ENCODE results near the gene CCR5.

CCR5 gene

DNA sequence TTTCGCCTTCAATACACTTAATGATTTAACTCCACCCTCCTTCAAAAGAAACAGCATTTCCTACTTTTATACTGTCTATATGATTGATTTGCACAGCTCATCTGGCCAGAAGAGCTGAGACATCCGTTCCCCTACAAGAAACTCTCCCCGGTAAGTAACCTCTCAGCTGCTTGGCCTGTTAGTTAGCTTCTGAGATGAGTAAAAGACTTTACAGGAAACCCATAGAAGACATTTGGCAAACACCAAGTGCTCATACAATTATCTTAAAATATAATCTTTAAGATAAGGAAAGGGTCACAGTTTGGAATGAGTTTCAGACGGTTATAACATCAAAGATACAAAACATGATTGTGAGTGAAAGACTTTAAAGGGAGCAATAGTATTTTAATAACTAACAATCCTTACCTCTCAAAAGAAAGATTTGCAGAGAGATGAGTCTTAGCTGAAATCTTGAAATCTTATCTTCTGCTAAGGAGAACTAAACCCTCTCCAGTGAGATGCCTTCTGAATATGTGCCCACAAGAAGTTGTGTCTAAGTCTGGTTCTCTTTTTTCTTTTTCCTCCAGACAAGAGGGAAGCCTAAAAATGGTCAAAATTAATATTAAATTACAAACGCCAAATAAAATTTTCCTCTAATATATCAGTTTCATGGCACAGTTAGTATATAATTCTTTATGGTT is at the start of gene CCR5:
Gene CCR5, plus strand, starts transcription at position 108 of the 680 bp plus-strand sequence. CDS start 1,957 bp downstream, outside the sequence.
- in situ Hi-C loops (cut with HindIII; ENCODE audit: low sequenced_read_pairs), result loop anchor here (25.0 kb wide), 1 partner anchor 284 kb away; no protein-coding TSS in a partner anchor

DNA sequence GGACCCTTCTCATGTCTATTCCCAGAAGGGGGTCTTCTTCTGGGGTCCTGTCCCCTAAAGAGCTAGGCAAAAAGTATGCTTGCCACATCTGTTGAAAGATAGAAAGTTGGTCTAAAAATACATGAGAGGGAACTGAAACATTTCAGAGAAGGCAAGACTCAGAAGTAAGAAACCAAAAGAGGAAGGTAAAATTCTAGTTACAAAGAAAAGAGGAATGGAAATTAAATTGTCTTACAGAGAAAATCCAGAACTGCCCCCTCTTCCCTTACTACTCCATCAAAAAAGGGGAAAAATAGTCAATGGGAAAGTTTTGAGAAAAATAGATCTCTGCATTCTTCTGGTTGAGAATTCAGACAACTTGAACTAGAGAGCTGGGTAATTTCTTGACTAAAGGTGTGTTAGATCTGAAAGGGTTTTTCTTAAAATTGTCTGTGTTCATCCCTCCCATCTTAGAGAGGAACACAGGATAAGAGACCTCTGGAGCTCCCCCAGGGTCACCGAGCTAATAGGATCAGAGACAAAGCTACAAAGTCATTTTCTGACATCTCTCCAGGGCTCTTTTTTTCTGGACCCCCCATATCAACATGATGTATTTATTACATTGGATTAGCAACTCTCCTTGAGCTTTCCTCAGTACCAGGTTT is 49.2 kb upstream of the CCR5 start:
- in situ Hi-C loops (cut with HindIII; ENCODE audit: low sequenced_read_pairs), result no loop called here

DNA sequence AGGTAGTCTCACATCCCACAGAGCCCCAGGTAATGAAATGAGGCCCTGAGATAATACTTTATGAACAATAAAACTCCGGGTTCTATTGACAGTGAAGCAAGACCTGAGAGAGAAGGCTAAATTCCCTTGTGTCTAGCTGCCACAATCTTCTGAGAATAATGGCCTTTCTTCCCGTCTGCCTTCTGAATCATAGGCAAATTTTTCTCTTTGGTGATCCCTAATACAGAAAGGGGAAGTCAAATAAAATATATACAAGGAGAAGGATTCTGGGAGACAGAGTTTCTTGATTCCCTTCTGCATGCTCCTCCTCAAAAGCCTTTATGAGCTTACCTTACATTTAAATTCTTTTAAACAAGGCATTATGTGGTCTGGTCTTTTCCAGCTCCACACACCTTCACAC is 46.7 kb upstream of the CCR5 start:
- in situ Hi-C loops (cut with HindIII; ENCODE audit: low sequenced_read_pairs), result no loop called here

GRCh38 chr3:46325645-46326300 is 45.0 kb upstream of the CCR5 start:
- in situ Hi-C loops (cut with HindIII; ENCODE audit: low sequenced_read_pairs), result no loop called here

DNA sequence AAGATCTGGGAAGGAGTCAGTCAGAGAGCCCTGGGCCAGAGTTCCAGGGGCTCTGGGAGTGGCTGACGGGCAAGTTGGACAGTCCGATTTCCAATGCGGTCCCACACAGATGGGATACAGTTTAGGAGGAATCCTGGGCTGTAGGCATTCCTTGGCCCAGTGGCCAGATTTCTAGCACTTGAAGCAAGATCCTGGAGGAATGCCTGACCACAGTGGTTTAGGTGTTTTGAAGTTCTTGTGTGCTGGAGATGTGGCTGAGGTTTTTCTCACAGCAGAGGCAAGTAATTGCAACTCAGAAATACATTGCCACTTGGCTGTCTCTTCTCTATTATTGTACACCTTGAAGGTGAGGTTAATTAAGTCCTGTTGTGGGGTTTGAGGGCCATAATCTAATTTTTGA is 40.1 kb upstream of the CCR5 start:
- in situ Hi-C loops (cut with HindIII; ENCODE audit: low sequenced_read_pairs), result loop anchor here (5.0 kb wide), 1 partner anchor 52 kb away; no protein-coding TSS in a partner anchor

- in situ Hi-C loops (cut with HindIII; ENCODE audit: low sequenced_read_pairs), result loop anchor here (5.0 kb wide), 1 partner anchor 47 kb away; no protein-coding TSS in a partner anchor
Observed at GRCh38 chr3:46334741-46335478, 35.8 kb upstream of the CCR5 start.

DNA sequence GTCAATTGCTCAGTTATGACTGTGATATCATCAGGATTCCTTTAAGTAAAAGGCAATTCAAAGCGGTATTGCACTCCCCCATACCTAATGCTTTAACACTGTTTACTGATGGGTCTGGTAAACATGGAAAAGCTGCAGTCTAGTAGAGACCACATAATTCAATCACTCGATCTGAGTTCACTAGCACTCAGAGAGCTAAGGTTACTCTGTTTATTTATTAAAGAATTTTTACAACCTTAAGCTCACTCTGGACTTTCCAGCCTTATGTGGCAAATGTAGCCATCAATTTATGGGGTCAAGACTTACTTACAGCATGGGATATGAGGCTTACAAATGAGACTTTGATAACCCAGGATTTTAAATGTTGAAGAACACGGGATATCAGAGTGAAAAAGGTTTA is 35.2 kb upstream of the CCR5 start:
- in situ Hi-C loops (cut with HindIII; ENCODE audit: low sequenced_read_pairs), result no loop called here

DNA sequence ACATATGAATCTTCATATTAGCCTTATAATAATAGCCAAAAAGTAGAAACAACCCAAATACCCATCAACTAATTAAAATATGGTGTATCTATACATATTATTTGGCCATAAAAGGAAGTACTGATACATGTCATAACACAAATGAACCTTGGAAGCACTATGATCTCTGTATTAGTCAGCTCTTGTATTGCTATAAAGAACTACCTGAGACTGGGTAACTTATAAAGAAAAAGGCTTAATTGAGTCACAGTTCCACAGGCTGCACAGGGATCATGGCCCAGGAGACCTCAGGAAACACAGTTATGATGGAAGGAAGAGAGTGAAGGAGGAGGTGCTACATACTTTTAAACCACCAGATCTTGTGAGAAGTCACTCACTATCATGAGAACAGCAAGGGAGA is 32.8 kb upstream of the CCR5 start:
- in situ Hi-C loops (cut with HindIII; ENCODE audit: low sequenced_read_pairs), result no loop called here

DNA sequence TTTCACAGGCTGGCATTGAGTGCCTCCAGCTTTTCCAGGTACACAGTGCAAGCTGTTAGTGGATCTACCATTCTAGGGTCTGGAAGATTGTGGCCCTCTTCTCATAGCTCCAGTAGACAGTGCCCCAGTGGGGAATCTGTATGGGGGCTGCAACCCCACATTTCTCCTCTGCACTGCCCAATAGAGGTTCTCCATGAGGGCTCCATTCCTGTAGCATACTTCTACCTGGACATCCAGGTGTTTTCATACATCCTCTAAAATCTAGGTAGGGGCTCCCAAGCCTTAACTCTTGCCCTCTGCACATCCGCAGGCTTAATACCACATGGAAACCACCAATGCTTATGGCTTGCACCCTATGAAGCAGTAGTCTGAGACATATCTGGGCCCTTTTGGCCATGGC is 31.9 kb upstream of the CCR5 start:
- in situ Hi-C loops (cut with HindIII; ENCODE audit: low sequenced_read_pairs), result no loop called here

DNA sequence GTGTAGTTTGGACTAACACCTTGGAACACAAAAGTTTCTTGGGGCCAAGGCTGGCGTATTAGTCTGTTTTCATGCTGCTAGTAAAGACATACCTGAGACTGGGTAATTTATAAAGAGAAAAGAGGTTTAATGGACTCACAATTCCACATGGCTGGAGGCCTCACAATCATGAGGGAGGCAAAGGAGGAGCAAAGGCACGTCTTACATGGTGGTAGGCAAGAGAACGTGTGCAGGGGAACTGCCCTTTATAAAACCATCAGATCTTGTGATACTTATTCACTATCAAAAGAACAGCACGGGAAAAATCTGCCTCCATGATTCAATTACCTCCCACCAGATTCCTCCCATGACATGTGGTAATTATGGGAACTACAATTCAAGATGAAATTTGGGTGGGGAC is 26.3 kb upstream of the CCR5 start:
- in situ Hi-C loops (cut with HindIII; ENCODE audit: low sequenced_read_pairs), result no loop called here

GRCh38 chr3:46348823-46349482 is 21.8 kb upstream of the CCR5 start:
- in situ Hi-C loops (cut with HindIII; ENCODE audit: low sequenced_read_pairs), result no loop called here

DNA sequence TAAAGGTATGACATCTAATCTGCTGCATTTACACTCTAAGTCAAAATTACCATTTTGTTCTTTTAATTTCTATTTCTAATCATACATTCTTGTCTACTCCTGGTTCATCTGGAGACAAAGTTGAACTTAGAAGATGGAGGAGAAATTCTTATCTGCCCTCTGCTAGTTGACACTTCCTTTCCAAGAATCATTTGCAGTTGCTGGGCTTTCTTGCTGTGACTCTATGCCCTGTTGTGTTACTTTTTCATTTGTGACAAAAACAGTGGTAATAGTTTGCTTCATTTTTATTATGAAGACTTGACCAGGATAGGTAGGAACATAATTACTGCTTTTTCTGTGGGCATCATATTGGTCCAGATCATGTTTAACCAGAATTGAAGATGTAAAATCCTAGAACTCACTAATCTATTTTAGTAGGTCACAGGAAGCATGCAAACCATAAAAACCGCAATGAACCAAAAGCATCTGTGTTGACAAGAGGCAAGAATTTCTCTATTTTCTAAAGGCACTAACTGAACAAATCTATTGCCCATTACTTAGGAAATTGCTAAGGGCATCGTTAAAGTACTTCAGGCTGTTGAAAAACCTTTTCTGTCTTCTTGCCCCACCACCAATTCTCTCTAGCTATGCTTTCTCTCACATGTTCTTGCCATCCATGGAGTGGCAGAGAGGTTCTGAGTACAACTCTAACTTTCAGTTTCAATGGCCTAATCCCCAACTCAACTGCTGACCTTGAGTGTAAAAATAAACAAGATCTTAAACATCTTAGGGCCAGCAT is 21.1 kb upstream of the CCR5 start:
- in situ Hi-C loops (cut with HindIII; ENCODE audit: low sequenced_read_pairs), result loop anchor here (25.0 kb wide), 1 partner anchor 262 kb away; no protein-coding TSS in a partner anchor

DNA sequence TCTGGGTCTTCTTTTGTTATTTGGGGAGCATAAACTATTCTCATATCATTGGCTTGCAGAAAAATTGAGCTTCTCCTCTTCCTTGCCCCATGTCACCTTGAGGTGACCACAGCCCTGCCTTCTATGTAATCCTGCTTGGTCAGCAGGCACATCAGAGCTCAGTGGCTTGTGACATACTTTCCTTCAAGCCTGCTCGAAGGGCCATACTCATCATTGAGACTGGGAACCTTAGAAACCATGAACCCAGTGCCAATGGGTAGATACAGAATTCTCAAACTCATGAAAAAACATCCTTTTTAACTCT is 20.5 kb upstream of the CCR5 start:
- in situ Hi-C loops (cut with HindIII; ENCODE audit: low sequenced_read_pairs), result loop anchor here (25.0 kb wide), 1 partner anchor 263 kb away; no protein-coding TSS in a partner anchor

GRCh38 chr3:46351646-46352045 is 19.1 kb upstream of the CCR5 start:
- in situ Hi-C loops (cut with HindIII; ENCODE audit: low sequenced_read_pairs), result loop anchor here (25.0 kb wide), 1 partner anchor 264 kb away; no protein-coding TSS in a partner anchor

DNA sequence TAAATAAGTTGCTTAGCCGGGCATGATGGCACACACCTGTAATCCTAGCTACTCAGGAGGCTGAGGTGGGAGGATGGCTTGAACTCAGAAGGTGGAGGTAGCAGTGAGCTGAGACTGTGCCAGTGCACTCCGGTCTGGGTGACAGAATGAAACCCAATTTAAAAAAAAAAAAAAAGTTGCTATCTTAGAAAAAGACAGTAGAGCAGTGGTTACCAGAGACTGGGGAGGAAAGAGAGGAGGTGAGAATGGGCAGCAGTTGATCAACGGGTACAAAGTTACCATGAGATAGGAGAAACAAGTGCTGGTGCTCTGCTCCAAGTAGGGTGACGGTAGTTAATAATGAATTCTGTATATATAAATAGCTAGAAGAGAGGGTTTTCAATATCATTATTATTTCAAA is 17.7 kb upstream of the CCR5 start:
- in situ Hi-C loops (cut with HindIII; ENCODE audit: low sequenced_read_pairs), result loop anchor here (25.0 kb wide), 1 partner anchor 266 kb away; no protein-coding TSS in a partner anchor

- in situ Hi-C loops (cut with HindIII; ENCODE audit: low sequenced_read_pairs), result loop anchor here (25.0 kb wide), 1 partner anchor 267 kb away; no protein-coding TSS in a partner anchor
Observed at GRCh38 chr3:46353647-46354410, 16.9 kb upstream of the CCR5 start, which contains the start of gene CCR2. Gene CCR2 (plus strand): TSS chr3:46354111. CDS start chr3:46357528, 3,417 bp downstream.

DNA sequence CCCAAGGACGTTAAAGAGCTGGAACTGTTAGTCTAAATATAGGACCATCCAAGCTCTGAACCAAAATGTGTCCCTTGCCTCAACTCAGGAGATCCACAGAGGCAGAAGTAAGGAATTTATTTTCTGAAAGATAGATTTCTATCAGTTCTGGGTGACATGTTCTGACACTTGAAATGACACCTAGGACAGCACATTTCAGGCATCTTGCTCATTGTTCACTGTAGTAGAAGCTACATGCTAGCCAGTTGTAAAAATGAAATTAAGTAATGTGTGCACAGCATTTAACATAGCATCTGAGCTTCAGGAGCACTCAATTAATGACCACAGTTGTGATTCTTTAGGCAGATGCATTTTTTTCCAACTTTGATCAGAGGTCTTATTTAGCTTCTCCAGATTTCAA is 16.3 kb upstream of the CCR5 start:
- in situ Hi-C loops (cut with HindIII; ENCODE audit: low sequenced_read_pairs), result loop anchor here (25.0 kb wide), 1 partner anchor 267 kb away; no protein-coding TSS in a partner anchor

DNA sequence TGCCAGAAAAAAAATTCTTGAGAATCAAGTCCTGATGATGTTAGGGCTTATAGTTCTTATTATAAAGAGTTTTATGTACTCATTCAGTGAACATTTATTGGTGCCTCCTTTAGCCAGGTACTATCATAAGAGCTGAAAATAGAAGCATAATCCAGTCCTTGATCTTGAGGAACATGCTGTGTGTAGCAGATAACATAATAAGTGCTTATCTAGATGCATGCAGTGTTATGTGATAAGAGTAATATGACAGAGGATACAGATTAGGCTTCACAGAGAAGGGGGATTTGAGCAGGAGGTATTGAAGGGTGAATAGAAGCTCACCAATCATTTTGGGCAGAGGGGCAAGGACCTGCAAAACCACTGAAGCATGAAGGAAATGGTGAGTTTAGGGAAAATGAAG is 15.8 kb upstream of the CCR5 start:
- in situ Hi-C loops (cut with HindIII; ENCODE audit: low sequenced_read_pairs), result loop anchor here (25.0 kb wide), 1 partner anchor 268 kb away; no protein-coding TSS in a partner anchor

DNA sequence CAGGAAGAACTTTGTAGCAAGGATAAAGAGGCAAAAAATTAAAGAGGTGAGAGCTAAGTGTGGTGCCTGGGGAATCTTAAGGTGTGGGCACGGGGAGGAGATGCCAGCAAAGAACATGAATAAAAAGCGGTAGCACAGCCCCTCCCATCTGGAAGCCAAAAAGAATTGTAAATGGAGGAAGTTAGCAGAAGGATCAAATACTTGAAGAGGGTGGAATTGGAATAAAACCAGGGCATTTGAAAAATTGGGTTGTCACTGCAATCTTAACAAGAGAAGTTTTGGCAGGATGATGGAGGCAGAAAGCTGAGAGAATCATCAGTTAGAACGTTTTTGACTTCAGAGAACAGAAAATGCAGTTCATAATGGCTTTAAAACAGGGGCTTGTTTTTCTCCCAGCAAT is 14.5 kb upstream of the CCR5 start:
- in situ Hi-C loops (cut with HindIII; ENCODE audit: low sequenced_read_pairs), result loop anchor here (25.0 kb wide), 1 partner anchor 269 kb away; no protein-coding TSS in a partner anchor

Data from endothelial cell of hepatic sinusoid (primary cell).